Measurements from ENCODE around the gene SMG7.
"Not testable (repeated sequence)": the region's sequence is repeated elsewhere in the genome, so short reads cannot be mapped to it uniquely, and the experiment has no call there.

SMG7 gene

GRCh38 chr1:183472488-183473216, at the start of gene SMG7:
Gene SMG7, plus strand, starts transcription at chr1:183472499. Its CDS starts 122 bp downstream, at chr1:183472621.
- Mint-ChIP-seq H3K27me3 (no peaks in the 10 kb centered on the region), H3K4me3 (peak within 1 kb of the TSS; percentile 97), H3K36me3 (ENCODE audit: low read depth) (no peaks in the 10 kb centered on the region), H3K27ac (peak within 1 kb of the TSS; percentile 97), H3K4me1 (ENCODE audit: low read depth) (peaks cover 26% of the 10 kb centered on the region), H3K9me3 (no peaks in the 10 kb centered on the region)
- intact Hi-C loops (cut with micrococcal nuclease) = loop anchor here (1.0 to 10.0 kb wide), 3 partner anchors 80 to 878 kb away; no protein-coding TSS in a partner anchor

GRCh38 chr1:183423541-183423940, 48.8 kb upstream of the SMG7 start:
- H3K4me3 Mint-ChIP-seq = no peak overlapping the region
- no peaks in the 10 kb centered on the region for H3K9me3 Mint-ChIP-seq
- H3K27ac Mint-ChIP-seq = no peak overlapping the region
- peaks cover 4% of the 10 kb centered on the region for H3K4me1 Mint-ChIP-seq (ENCODE audit: low read depth)
- peaks cover 50% of the 10 kb centered on the region for H3K27me3 Mint-ChIP-seq
- no peaks in the 10 kb centered on the region for H3K36me3 Mint-ChIP-seq (ENCODE audit: low read depth)
- intact Hi-C loops (cut with micrococcal nuclease) = no loop called here

GRCh38 chr1:183424691-183425090, 47.6 kb upstream of the SMG7 start:
- no peaks in the 10 kb centered on the region for H3K9me3 Mint-ChIP-seq
- no peaks in the 10 kb centered on the region for H3K36me3 Mint-ChIP-seq (ENCODE audit: low read depth)
- intact Hi-C loops (cut with micrococcal nuclease) = no loop called here
- peaks cover 45% of the 10 kb centered on the region for H3K27me3 Mint-ChIP-seq
- H3K27ac Mint-ChIP-seq = no peak overlapping the region
- H3K4me1 Mint-ChIP-seq (ENCODE audit: low read depth) = no peaks in the 10 kb centered on the region
- no peak overlapping the region for H3K4me3 Mint-ChIP-seq

GRCh38 chr1:183427591-183427990, 44.7 kb upstream of the SMG7 start:
- intact Hi-C loops (cut with micrococcal nuclease); H3K4me1 Mint-ChIP-seq (ENCODE audit: low read depth); H3K9me3 Mint-ChIP-seq; H3K36me3 Mint-ChIP-seq (ENCODE audit: low read depth); H3K4me3 Mint-ChIP-seq; H3K27ac Mint-ChIP-seq: not testable (repeated sequence)
- H3K27me3 Mint-ChIP-seq = peaks cover 40% of the 10 kb centered on the region

- Mint-ChIP-seq H3K4me1 (ENCODE audit: low read depth) (no peaks in the 10 kb centered on the region), H3K4me3 (no peak overlapping the region)
Measured at GRCh38 chr1:183431840-183432547, 40.3 kb upstream of the SMG7 start.

GRCh38 chr1:183432548-183432875, 39.8 kb upstream of the SMG7 start:
- intact Hi-C loops (cut with micrococcal nuclease) = no loop called here
- Mint-ChIP-seq H3K27ac (no peak overlapping the region), H3K4me3 (no peak overlapping the region), H3K4me1 (ENCODE audit: low read depth) (no peaks in the 10 kb centered on the region), H3K9me3 (peaks cover under 1% of the 10 kb centered on the region), H3K36me3 (ENCODE audit: low read depth) (no peaks in the 10 kb centered on the region), H3K27me3 (peaks cover 30% of the 10 kb centered on the region)

More at GRCh38 chr1:183431840-183432547, 40.3 kb upstream of the SMG7 start:
- H3K9me3 Mint-ChIP-seq = no peaks in the 10 kb centered on the region
- intact Hi-C loops (cut with micrococcal nuclease) = no loop called here
- H3K27me3 Mint-ChIP-seq = peaks cover 33% of the 10 kb centered on the region
- no peaks in the 10 kb centered on the region for H3K36me3 Mint-ChIP-seq (ENCODE audit: low read depth)
- no peak overlapping the region for H3K27ac Mint-ChIP-seq

GRCh38 chr1:183433703-183434102, 38.6 kb upstream of the SMG7 start:
- Mint-ChIP-seq H3K36me3 (ENCODE audit: low read depth) (no peaks in the 10 kb centered on the region), H3K4me1 (ENCODE audit: low read depth) (no peaks in the 10 kb centered on the region), H3K27me3 (peaks cover 30% of the 10 kb centered on the region), H3K4me3 (no peak overlapping the region), H3K9me3 (peaks cover 9% of the 10 kb centered on the region), H3K27ac (no peak overlapping the region)
- intact Hi-C loops (cut with micrococcal nuclease) = no loop called here

- Mint-ChIP-seq H3K4me1 (ENCODE audit: low read depth) (no peaks in the 10 kb centered on the region), H3K9me3 (peaks cover 9% of the 10 kb centered on the region), H3K27me3 (peaks cover 27% of the 10 kb centered on the region), H3K27ac (no peak overlapping the region), H3K4me3 (no peak overlapping the region), H3K36me3 (ENCODE audit: low read depth) (no peaks in the 10 kb centered on the region)
- intact Hi-C loops (cut with micrococcal nuclease) = no loop called here
Measured at GRCh38 chr1:183435497-183435896, 36.8 kb upstream of the SMG7 start.

- no peak overlapping the region for H3K27ac Mint-ChIP-seq
- H3K36me3 Mint-ChIP-seq (ENCODE audit: low read depth) = no peaks in the 10 kb centered on the region
- H3K27me3 Mint-ChIP-seq = peaks cover 20% of the 10 kb centered on the region
- H3K4me1 Mint-ChIP-seq (ENCODE audit: low read depth) = no peaks in the 10 kb centered on the region
- H3K9me3 Mint-ChIP-seq = peaks cover 9% of the 10 kb centered on the region
- intact Hi-C loops (cut with micrococcal nuclease) = no loop called here
- no peak overlapping the region for H3K4me3 Mint-ChIP-seq
Measured at GRCh38 chr1:183438060-183438459, 34.2 kb upstream of the SMG7 start.

GRCh38 chr1:183443011-183443410, 29.3 kb upstream of the SMG7 start:
- H3K36me3 Mint-ChIP-seq (ENCODE audit: low read depth) = no peaks in the 10 kb centered on the region
- intact Hi-C loops (cut with micrococcal nuclease) = no loop called here
- H3K27me3 Mint-ChIP-seq = peaks cover 7% of the 10 kb centered on the region

GRCh38 chr1:183443466-183443865, 28.8 kb upstream of the SMG7 start:
- intact Hi-C loops (cut with micrococcal nuclease) = no loop called here
- Mint-ChIP-seq H3K27ac (no peak overlapping the region), H3K4me3 (no peak overlapping the region), H3K27me3 (peaks cover 7% of the 10 kb centered on the region), H3K36me3 (ENCODE audit: low read depth) (no peaks in the 10 kb centered on the region), H3K4me1 (ENCODE audit: low read depth) (no peaks in the 10 kb centered on the region), H3K9me3 (no peaks in the 10 kb centered on the region)

More at GRCh38 chr1:183443011-183443410, 29.3 kb upstream of the SMG7 start:
- Mint-ChIP-seq H3K4me1 (ENCODE audit: low read depth) (no peaks in the 10 kb centered on the region), H3K27ac (no peak overlapping the region), H3K9me3 (peaks cover 3% of the 10 kb centered on the region), H3K4me3 (no peak overlapping the region)

GRCh38 chr1:183444243-183444642, 28.1 kb upstream of the SMG7 start:
- Mint-ChIP-seq H3K4me3 (no peak overlapping the region), H3K27me3 (peaks cover 5% of the 10 kb centered on the region), H3K27ac (no peak overlapping the region), H3K9me3 (no peaks in the 10 kb centered on the region), H3K4me1 (ENCODE audit: low read depth) (no peaks in the 10 kb centered on the region), H3K36me3 (ENCODE audit: low read depth) (no peaks in the 10 kb centered on the region)
- intact Hi-C loops (cut with micrococcal nuclease) = no loop called here

- H3K9me3 Mint-ChIP-seq = no peaks in the 10 kb centered on the region
- no peaks in the 10 kb centered on the region for H3K4me1 Mint-ChIP-seq (ENCODE audit: low read depth)
- H3K27me3 Mint-ChIP-seq = no peaks in the 10 kb centered on the region
- no peak overlapping the region for H3K4me3 Mint-ChIP-seq
- H3K36me3 Mint-ChIP-seq (ENCODE audit: low read depth) = no peaks in the 10 kb centered on the region
- H3K27ac Mint-ChIP-seq = no peak overlapping the region
- intact Hi-C loops (cut with micrococcal nuclease) = no loop called here
Measured at GRCh38 chr1:183449223-183449770, 23.0 kb upstream of the SMG7 start.

GRCh38 chr1:183450093-183450492, 22.2 kb upstream of the SMG7 start:
- H3K27me3 Mint-ChIP-seq = peaks cover under 1% of the 10 kb centered on the region
- H3K4me3 Mint-ChIP-seq = no peak overlapping the region
- no peaks in the 10 kb centered on the region for H3K36me3 Mint-ChIP-seq (ENCODE audit: low read depth)
- intact Hi-C loops (cut with micrococcal nuclease) = no loop called here
- H3K4me1 Mint-ChIP-seq (ENCODE audit: low read depth) = no peaks in the 10 kb centered on the region
- H3K9me3 Mint-ChIP-seq = no peaks in the 10 kb centered on the region
- no peak overlapping the region for H3K27ac Mint-ChIP-seq
